Measurements from ENCODE around the gene SNX5.
A peak's percentile ranks its signal among the peaks of the same experiment; 100 is the strongest.

Gene SNX5

GRCh38 chr20:17968366-17969277 is at the start of gene SNX5, which contains the start of gene MGME1:
Gene SNX5, minus strand, starts transcription at chr20:17968794. Its CDS starts 369 bp downstream, at chr20:17968425.
Gene MGME1, plus strand, starts transcription at chr20:17969018. Its CDS starts 842 bp downstream, at chr20:17969860.
- peak; percentile 99 for DNase-seq

- DNase-seq, result no peak
Observed at GRCh38 chr20:18018100-18018499, 49.5 kb upstream of the SNX5 start.

- DNase-seq, result no peak
Observed at GRCh38 chr20:18016772-18017171, 48.2 kb upstream of the SNX5 start.

GRCh38 chr20:18014411-18014810 is 45.8 kb upstream of the SNX5 start:
- no peak for DNase-seq

- no peak for DNase-seq
Observed at GRCh38 chr20:18012901-18013300, 44.3 kb upstream of the SNX5 start.

- DNase-seq, result no peak
Observed at GRCh38 chr20:18011951-18012645, 43.5 kb upstream of the SNX5 start.

- no peak for DNase-seq
Observed at GRCh38 chr20:18011482-18011881, 42.9 kb upstream of the SNX5 start.

GRCh38 chr20:18009116-18009515 is 40.5 kb upstream of the SNX5 start:
- DNase-seq, result no peak

GRCh38 chr20:18007534-18008292 is 39.1 kb upstream of the SNX5 start:
- no peak for DNase-seq

GRCh38 chr20:18006684-18007083 is 38.1 kb upstream of the SNX5 start:
- DNase-seq, result no peak

- DNase-seq, result no peak
Observed at GRCh38 chr20:18005990-18006364, 37.4 kb upstream of the SNX5 start.

GRCh38 chr20:18005170-18005989 is 36.8 kb upstream of the SNX5 start:
- DNase-seq, result no peak

GRCh38 chr20:18004384-18005031 is 35.9 kb upstream of the SNX5 start:
- DNase-seq, result no peak

GRCh38 chr20:18003897-18004296 is 35.3 kb upstream of the SNX5 start:
- DNase-seq, result no peak

GRCh38 chr20:18001131-18001921 is 32.7 kb upstream of the SNX5 start:
- no peak for DNase-seq

- DNase-seq, result no peak
Observed at GRCh38 chr20:17999566-17999965, 31.0 kb upstream of the SNX5 start.

GRCh38 chr20:17998446-17998845 is 29.9 kb upstream of the SNX5 start:
- DNase-seq, result no peak

GRCh38 chr20:17995967-17996819 is 27.6 kb upstream of the SNX5 start:
- DNase-seq, result no peak

- DNase-seq, result no peak
Observed at GRCh38 chr20:17993546-17993945, 25.0 kb upstream of the SNX5 start.

All from DMS153 (cell line).